GM19240 (cell line): Measurements from ENCODE around the gene PLEKHA6.

ENCODE experiments used
- DNase-seq: peaks from one replicate; pipeline ENCODE4 v3.0.0; 2011; ENCODE audit warnings: low spot score; ENCODE audit not compliant: insufficient read length

Gene PLEKHA6, protein sequence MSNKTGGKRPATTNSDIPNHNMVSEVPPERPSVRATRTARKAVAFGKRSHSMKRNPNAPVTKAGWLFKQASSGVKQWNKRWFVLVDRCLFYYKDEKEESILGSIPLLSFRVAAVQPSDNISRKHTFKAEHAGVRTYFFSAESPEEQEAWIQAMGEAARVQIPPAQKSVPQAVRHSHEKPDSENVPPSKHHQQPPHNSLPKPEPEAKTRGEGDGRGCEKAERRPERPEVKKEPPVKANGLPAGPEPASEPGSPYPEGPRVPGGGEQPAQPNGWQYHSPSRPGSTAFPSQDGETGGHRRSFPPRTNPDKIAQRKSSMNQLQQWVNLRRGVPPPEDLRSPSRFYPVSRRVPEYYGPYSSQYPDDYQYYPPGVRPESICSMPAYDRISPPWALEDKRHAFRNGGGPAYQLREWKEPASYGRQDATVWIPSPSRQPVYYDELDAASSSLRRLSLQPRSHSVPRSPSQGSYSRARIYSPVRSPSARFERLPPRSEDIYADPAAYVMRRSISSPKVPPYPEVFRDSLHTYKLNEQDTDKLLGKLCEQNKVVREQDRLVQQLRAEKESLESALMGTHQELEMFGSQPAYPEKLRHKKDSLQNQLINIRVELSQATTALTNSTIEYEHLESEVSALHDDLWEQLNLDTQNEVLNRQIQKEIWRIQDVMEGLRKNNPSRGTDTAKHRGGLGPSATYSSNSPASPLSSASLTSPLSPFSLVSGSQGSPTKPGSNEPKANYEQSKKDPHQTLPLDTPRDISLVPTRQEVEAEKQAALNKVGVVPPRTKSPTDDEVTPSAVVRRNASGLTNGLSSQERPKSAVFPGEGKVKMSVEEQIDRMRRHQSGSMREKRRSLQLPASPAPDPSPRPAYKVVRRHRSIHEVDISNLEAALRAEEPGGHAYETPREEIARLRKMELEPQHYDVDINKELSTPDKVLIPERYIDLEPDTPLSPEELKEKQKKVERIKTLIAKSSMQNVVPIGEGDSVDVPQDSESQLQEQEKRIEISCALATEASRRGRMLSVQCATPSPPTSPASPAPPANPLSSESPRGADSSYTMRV

GRCh38 chr1:204359474-204360255 is at the start of gene PLEKHA6:
TSS of gene PLEKHA6 (minus strand) at chr1:204359929. CDS start at chr1:204273727, 86,202 bp downstream.
- no peak for DNase-seq

DNA sequence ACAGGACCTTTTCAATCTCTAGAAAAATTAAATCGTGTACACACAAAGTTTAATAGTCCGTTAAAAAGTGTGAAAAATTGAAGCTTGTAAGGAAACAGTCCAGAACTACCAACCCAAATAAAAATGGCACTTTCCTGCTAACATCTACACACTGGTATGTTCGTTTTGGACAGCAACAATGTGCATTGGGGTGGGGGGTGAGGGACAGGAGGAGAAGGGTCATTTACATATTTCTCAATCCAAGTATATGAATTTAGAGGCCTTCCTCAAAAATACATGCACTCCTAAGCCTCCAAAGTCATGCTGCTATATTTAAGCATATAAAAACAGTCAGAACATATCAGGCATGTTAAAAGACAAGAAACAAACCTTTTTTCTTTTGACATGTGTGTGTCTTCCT is 49.4 kb upstream of the PLEKHA6 start:
- no peak for DNase-seq

DNA sequence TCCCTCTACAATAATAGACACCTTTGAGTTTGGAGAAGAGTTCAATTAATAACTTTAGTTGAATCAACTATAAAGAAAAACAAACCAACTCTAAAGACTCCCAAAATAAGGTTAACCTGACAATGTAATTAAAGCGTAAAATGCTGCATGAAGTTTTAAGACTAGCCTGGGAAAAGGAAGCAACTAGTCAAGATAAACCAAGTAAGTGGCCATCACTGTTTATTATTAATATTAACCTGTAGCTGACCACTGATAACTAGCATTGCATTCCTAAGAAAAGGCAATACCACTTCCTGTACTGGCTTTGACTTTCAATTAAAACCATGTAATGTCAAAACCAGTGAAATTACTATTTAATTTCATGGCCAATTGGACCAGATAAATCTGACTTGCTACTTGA is 48.9 kb upstream of the PLEKHA6 start:
- no peak for DNase-seq

DNA sequence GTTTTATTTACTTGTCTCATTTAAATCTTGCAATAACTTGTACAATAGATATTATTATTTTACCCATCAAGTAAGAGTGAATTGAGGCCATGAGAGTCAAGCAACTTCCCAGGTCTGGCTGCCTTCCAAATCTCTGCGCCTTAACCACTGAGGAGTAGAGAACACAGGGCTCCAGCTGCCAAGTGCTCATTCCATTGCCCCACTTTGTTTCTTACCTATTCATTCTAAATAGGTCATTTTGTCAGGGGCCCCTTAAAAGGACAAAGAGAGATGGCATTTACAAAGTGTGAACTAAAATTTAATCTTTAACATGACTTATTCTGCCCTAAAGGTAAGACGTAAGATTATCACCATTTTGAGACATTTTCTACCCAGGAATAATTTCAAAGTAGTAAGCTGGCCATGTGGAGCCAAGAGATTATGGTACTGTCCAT is 48.4 kb upstream of the PLEKHA6 start:
- DNase-seq, result no peak

DNA sequence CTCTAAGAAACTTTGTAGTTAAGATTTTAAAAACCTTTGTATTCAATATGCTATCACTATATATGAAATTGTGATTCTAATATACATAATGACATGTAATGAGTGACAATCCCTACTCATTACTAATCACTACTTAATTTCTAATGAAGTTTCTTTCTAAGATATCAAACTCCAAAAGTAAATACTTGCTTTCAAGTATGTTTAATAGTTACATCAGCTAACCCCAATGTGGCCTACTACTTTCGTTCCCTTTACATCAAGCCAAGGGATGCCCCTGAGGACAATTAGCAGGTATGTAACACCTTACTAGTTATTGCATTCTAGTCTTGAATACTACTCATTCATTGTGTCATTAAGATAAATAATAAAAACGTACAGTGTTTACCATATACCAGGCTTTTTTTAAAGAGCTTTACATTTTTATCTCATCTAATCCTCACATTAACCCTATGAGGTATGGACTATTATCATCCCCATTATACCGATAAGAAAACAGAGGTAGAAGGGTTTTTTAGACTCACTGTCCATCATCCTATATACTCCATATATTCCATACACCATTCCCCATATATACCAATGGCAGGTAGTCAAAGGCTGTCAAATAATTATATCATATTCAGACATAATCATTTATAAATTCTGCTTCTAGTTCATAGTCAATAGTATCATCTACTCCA is 47.7 kb upstream of the PLEKHA6 start:
- no peak for DNase-seq

- no peak for DNase-seq
Measured at GRCh38 chr1:204406621-204407020, 46.9 kb upstream of the PLEKHA6 start.

- DNase-seq, result no peak
Measured at GRCh38 chr1:204405988-204406387, 46.3 kb upstream of the PLEKHA6 start.

DNA sequence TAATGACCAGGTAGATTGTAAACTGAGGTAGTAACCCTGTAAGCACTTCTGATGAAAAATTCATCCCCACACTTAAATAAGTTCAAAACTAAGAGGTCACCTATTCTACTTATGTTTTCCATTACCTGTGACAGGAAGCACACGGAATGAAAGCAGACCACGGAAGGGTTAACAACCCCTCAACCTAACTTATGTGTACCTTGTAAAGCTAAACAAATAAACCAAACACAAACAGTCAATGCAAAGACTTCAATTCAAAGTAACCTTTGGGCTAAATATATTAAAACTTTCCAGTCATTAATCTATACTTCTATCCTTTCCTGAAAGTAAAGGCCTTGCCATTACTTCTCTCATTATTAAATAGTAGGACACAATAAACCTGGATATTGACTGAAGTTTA is 44.9 kb upstream of the PLEKHA6 start:
- DNase-seq, result no peak

- no peak for DNase-seq
Measured at GRCh38 chr1:204402391-204402790, 42.7 kb upstream of the PLEKHA6 start.

- no peak for DNase-seq
Measured at GRCh38 chr1:204401730-204402129, 42.0 kb upstream of the PLEKHA6 start.

DNA sequence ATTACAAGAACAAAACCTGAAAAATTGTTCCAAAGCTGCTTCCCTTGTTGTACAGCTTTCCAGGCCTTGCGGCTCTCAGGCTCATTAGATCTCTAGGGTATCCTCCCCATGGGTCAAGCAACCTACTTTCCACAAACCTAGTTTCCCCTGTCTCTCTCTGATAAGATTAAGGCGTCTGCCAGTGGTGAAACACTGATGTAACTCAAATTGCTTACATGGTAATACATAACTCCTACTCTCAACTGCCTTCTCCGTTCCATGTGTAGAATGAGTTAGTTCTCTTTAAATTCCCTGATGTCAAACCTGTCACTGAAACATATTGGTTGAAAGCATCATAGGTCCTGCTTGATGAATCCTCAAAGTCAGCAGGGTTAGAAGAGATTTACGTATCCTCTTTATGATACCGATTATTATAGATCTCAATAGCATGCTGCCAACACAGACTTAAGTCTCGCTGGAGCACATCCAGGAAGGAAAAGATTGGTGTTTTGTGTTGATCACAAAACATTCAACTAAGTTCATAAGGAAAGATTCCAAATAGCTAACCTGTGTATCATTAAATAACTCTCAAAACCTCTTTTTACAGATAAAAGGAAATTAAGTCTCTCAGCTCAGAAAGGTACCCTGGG is 41.3 kb upstream of the PLEKHA6 start:
- no peak for DNase-seq

GRCh38 chr1:204398197-204399125 is 38.7 kb upstream of the PLEKHA6 start:
- peak; percentile 80 for DNase-seq

DNA sequence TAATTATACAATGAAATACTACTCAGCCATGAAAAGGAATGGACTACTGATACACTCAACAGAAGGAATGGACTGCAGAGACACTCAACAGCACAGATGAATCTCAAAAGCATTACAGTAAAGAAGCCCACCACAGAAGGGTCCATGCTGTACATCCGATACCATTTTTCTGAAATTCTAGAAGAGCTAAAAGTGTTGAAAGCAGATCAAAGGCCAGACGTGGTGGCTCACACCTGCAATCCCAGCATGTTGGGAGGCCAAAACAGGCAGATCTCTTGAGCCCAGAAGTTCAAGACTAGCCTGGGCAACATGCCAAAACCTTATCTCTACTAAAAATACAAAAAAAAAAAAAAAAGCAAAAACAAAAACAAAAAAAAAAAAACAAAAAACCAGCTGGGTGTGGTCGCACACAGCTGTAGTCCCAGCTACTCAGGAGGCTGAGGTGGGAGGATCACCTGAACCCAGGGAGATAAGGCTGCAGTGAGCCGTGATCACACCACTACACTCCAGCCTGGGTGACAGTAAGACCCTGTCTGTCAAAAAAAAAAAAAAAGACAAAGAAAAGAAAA is 36.4 kb upstream of the PLEKHA6 start:
- DNase-seq, result no peak

- no peak for DNase-seq
Measured at GRCh38 chr1:204391629-204392028, 31.9 kb upstream of the PLEKHA6 start.

GRCh38 chr1:204390751-204391466 is 31.2 kb upstream of the PLEKHA6 start:
- DNase-seq, result no peak

DNA sequence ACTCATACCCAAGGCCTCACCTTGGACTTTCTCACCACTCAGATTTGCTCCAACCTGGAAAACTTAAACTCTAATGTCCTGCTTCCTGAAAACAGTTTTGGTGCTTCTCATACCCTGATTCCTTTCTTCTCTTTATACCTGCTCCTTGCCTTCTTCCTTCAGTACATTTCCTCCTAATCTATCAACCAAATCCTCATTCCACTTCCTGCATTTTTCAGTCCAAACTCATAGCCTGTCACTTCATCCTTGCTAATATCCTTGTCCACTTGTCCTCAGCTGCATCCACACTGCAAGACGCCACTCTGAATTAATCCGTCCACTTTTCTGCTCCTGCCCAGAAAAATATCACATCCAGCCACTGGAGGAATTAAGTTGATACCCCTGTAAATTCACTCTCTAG is 26.0 kb upstream of the PLEKHA6 start:
- no peak for DNase-seq

- DNase-seq, result no peak
Measured at GRCh38 chr1:204384636-204385352, 25.1 kb upstream of the PLEKHA6 start.
